Activated CD4-positive, alpha-beta memory T cell treated with anti-CD3 and anti-CD28 coated beads for 36 hours (primary cell): ENCODE data around the gene RNF13. TPM values are rescaled to one million over a fixed set of nuclear protein-coding genes. Genes with fewer than 3 reads are reported as not detected.
"Not testable (repeated sequence)": the region's sequence is repeated elsewhere in the genome, so short reads cannot be mapped to it uniquely, and the experiment has no call there.

Experiments used
- CTCF ChIA-PET: fragments of 350-600 bp; sonication (Branson Sonifier 250); formaldehyde crosslinking; loops from one replicate; lab custom pipeline; 2021; ENCODE audit warnings: antibody characterized with exemption, inconsistent platforms; lab: Charles Lee
- POLR2A ChIA-PET: fragments of 350-600 bp; sonication (Branson Sonifier 250); formaldehyde crosslinking; loops from one replicate; lab custom pipeline; 2021; ENCODE audit warnings: antibody characterized with exemption; lab: Charles Lee
- DNase-seq: peaks from one replicate; pipeline ENCODE4 v3.0.0-alpha.2; 2020
- H3K27ac Mint-ChIP-seq: one replicate; pipeline ENCODE4 v1.8.0; 2021; ENCODE audit warnings: mixed read lengths
- H3K27me3 Mint-ChIP-seq: one replicate; pipeline ENCODE4 v1.8.0; 2021; ENCODE audit warnings: mixed read lengths
- H3K36me3 Mint-ChIP-seq: one replicate; pipeline ENCODE4 v1.8.0; 2021; ENCODE audit warnings: mixed read lengths
- H3K4me1 Mint-ChIP-seq: one replicate; pipeline ENCODE4 v1.8.0; 2021; ENCODE audit warnings: low read depth, mixed read lengths
- H3K4me3 Mint-ChIP-seq: one replicate; pipeline ENCODE4 v1.8.0; 2021; ENCODE audit warnings: mild to moderate bottlenecking, mixed read lengths
- H3K9me3 Mint-ChIP-seq: one replicate; pipeline ENCODE4 v1.8.0; 2021; ENCODE audit warnings: mixed read lengths
- intact Hi-C: fragments of 100-400 bp; cut with micrococcal nuclease; formaldehyde crosslinking; loops from one replicate; pipeline ENCODE4 v1.15.1; 2023
- total RNA-seq, 2 experiments: library from RNA; stranded (reverse); gene quantifications; one replicate each; pipeline ENCODE4 v1.2.3, GENCODE V29; 2021

Gene RNF13
- total RNA-seq, 2 experiments from 2014 or later, result 29.4 to 31.5 TPM

GRCh38 chr3:149902498-149903139, 89.6 kb downstream of the RNF13 start:
- H3K9me3 Mint-ChIP-seq, result no peaks in the 10 kb centered on the region
- DNase-seq, result no peak
- no peak overlapping the region for H3K4me3 Mint-ChIP-seq
- ChIA-PET POLR2A (no interaction called here), CTCF (interaction anchor here (1.0 kb wide), 1 partner anchor 23 kb away, joined by 3 read pairs; no protein-coding TSS in a partner anchor)
- peaks cover 13% of the 10 kb centered on the region for H3K36me3 Mint-ChIP-seq
- no peaks in the 10 kb centered on the region for H3K27me3 Mint-ChIP-seq
- H3K4me1 Mint-ChIP-seq, result no peaks in the 10 kb centered on the region
- H3K27ac Mint-ChIP-seq, result no peak overlapping the region
- intact Hi-C loops, result no loop called here

GRCh38 chr3:149906036-149906435, 93.0 kb downstream of the RNF13 start:
- intact Hi-C loops, result no loop called here
- CTCF ChIA-PET, result interaction anchor here (0.6 to 0.9 kb wide), 2 partner anchors 12 to 90 kb away, joined by 3 read pairs; no protein-coding TSS in a partner anchor
- H3K4me3 Mint-ChIP-seq, result no peak overlapping the region
- H3K27ac Mint-ChIP-seq, result no peak overlapping the region
- H3K4me1 Mint-ChIP-seq, result no peaks in the 10 kb centered on the region
- H3K9me3 Mint-ChIP-seq, result no peaks in the 10 kb centered on the region
- POLR2A ChIA-PET, result no interaction called here
- no peaks in the 10 kb centered on the region for H3K27me3 Mint-ChIP-seq
- DNase-seq, result no peak
- peaks cover 7% of the 10 kb centered on the region for H3K36me3 Mint-ChIP-seq

GRCh38 chr3:149908424-149908957, 95.5 kb downstream of the RNF13 start:
- peaks cover 8% of the 10 kb centered on the region for H3K36me3 Mint-ChIP-seq
- no peaks in the 10 kb centered on the region for H3K27me3 Mint-ChIP-seq
- no peak for DNase-seq
- POLR2A ChIA-PET, result no interaction called here
- intact Hi-C loops, result no loop called here
- H3K4me1 Mint-ChIP-seq, result no peaks in the 10 kb centered on the region
- H3K9me3 Mint-ChIP-seq, result no peaks in the 10 kb centered on the region
- no peak overlapping the region for H3K4me3 Mint-ChIP-seq
- no peak overlapping the region for H3K27ac Mint-ChIP-seq
- CTCF ChIA-PET, result no interaction called here

GRCh38 chr3:149909923-149910322, 96.9 kb downstream of the RNF13 start:
- no peak overlapping the region for H3K27ac Mint-ChIP-seq
- H3K36me3 Mint-ChIP-seq, result peaks cover 11% of the 10 kb centered on the region
- ChIA-PET POLR2A (interaction anchor here (0.5 kb wide), 1 partner anchor 15 kb away, joined by 3 read pairs; no protein-coding TSS in a partner anchor), CTCF (no interaction called here)
- intact Hi-C loops, result no loop called here
- no peak overlapping the region for H3K4me3 Mint-ChIP-seq
- H3K4me1 Mint-ChIP-seq, result no peaks in the 10 kb centered on the region
- no peaks in the 10 kb centered on the region for H3K9me3 Mint-ChIP-seq
- DNase-seq, result no peak
- no peaks in the 10 kb centered on the region for H3K27me3 Mint-ChIP-seq

- ChIA-PET CTCF (no interaction called here), POLR2A (no interaction called here)
- no peak for DNase-seq
- H3K27ac Mint-ChIP-seq, result no peak overlapping the region
- H3K4me1 Mint-ChIP-seq, result no peaks in the 10 kb centered on the region
- peaks cover 32% of the 10 kb centered on the region for H3K36me3 Mint-ChIP-seq
- H3K4me3 Mint-ChIP-seq, result no peak overlapping the region
- H3K27me3 Mint-ChIP-seq, result no peaks in the 10 kb centered on the region
- intact Hi-C loops, result no loop called here
- H3K9me3 Mint-ChIP-seq, result no peaks in the 10 kb centered on the region
Observed at GRCh38 chr3:149917124-149917667, 104.2 kb downstream of the RNF13 start.

GRCh38 chr3:149919509-149919908, 106.5 kb downstream of the RNF13 start:
- POLR2A ChIA-PET, result no interaction called here

GRCh38 chr3:149920119-149920518, 107.1 kb downstream of the RNF13 start:
- intact Hi-C loops, result no loop called here
- no peak overlapping the region for H3K4me3 Mint-ChIP-seq
- H3K9me3 Mint-ChIP-seq, result no peaks in the 10 kb centered on the region
- ChIA-PET POLR2A (no interaction called here), CTCF (no interaction called here)
- no peaks in the 10 kb centered on the region for H3K27me3 Mint-ChIP-seq
- H3K27ac Mint-ChIP-seq, result no peak overlapping the region
- no peaks in the 10 kb centered on the region for H3K4me1 Mint-ChIP-seq
- DNase-seq, result no peak
- H3K36me3 Mint-ChIP-seq, result peaks cover 28% of the 10 kb centered on the region

More at GRCh38 chr3:149919509-149919908, 106.5 kb downstream of the RNF13 start:
- intact Hi-C loops, result no loop called here
- Mint-ChIP-seq H3K4me3 (no peak overlapping the region), H3K9me3 (no peaks in the 10 kb centered on the region), H3K27ac (no peak overlapping the region), H3K36me3 (peaks cover 28% of the 10 kb centered on the region), H3K4me1 (no peaks in the 10 kb centered on the region), H3K27me3 (no peaks in the 10 kb centered on the region)
- CTCF ChIA-PET, result no interaction called here
- DNase-seq, result no peak

GRCh38 chr3:149933008-149933407, 120.0 kb downstream of the RNF13 start:
- Mint-ChIP-seq H3K9me3 (peaks cover 14% of the 10 kb centered on the region), H3K4me3 (no peak overlapping the region), H3K4me1 (peaks cover 11% of the 10 kb centered on the region), H3K36me3 (peaks cover 23% of the 10 kb centered on the region), H3K27ac (no peak overlapping the region), H3K27me3 (no peaks in the 10 kb centered on the region)
- ChIA-PET CTCF (interaction anchor here (0.8 kb wide), 1 partner anchor 34 kb away, joined by 4 read pairs; no protein-coding TSS in a partner anchor), POLR2A (no interaction called here)
- no peak for DNase-seq
- intact Hi-C loops, result loop anchor here (10.0 kb wide), 1 partner anchor 562 kb away; no protein-coding TSS in a partner anchor

- Mint-ChIP-seq H3K4me1 (peaks cover 12% of the 10 kb centered on the region), H3K27ac (no peak overlapping the region), H3K9me3 (peaks cover 14% of the 10 kb centered on the region), H3K27me3 (no peaks in the 10 kb centered on the region), H3K36me3 (peaks cover 20% of the 10 kb centered on the region), H3K4me3 (no peak overlapping the region)
- ChIA-PET CTCF (no interaction called here), POLR2A (no interaction called here)
- DNase-seq, result no peak
- intact Hi-C loops, result loop anchor here (10.0 kb wide), 1 partner anchor 561 kb away; no protein-coding TSS in a partner anchor
Observed at GRCh38 chr3:149933858-149934257, 120.8 kb downstream of the RNF13 start.

GRCh38 chr3:149934524-149934923, 121.5 kb downstream of the RNF13 start:
- Mint-ChIP-seq H3K36me3 (peaks cover 19% of the 10 kb centered on the region), H3K27me3 (no peaks in the 10 kb centered on the region), H3K9me3 (peaks cover 14% of the 10 kb centered on the region), H3K27ac (no peak overlapping the region), H3K4me3 (no peak overlapping the region), H3K4me1 (peaks cover 18% of the 10 kb centered on the region)
- intact Hi-C loops, result loop anchor here (10.0 kb wide), 1 partner anchor 560 kb away; no protein-coding TSS in a partner anchor
- ChIA-PET CTCF (interaction anchor here (4.6 kb wide), 1 partner anchor 249 kb away, joined by 52 read pairs; no protein-coding TSS in a partner anchor), POLR2A (no interaction called here)
- DNase-seq, result no peak

- intact Hi-C loops, result loop anchor here (1.0 to 10.0 kb wide), 3 partner anchors 30 to 558 kb away; no protein-coding TSS in a partner anchor
- H3K4me1 Mint-ChIP-seq, result peaks cover 19% of the 10 kb centered on the region
- H3K4me3 Mint-ChIP-seq, result no peak overlapping the region
- H3K27ac Mint-ChIP-seq, result no peak overlapping the region
- H3K36me3 Mint-ChIP-seq, result peaks cover 13% of the 10 kb centered on the region
- ChIA-PET CTCF (interaction anchor here (0.8 to 4.6 kb wide), 17 partner anchors 10 to 286 kb away, joined by 3 to 52 read pairs (median 5); partner anchors contain the start of gene PFN2), POLR2A (no interaction called here)
- no peaks in the 10 kb centered on the region for H3K27me3 Mint-ChIP-seq
- peak; percentile 50 for DNase-seq
- peaks cover 11% of the 10 kb centered on the region for H3K9me3 Mint-ChIP-seq
Observed at GRCh38 chr3:149936812-149937230, 123.8 kb downstream of the RNF13 start.

GRCh38 chr3:149938392-149939055, 125.5 kb downstream of the RNF13 start:
- CTCF ChIA-PET, result interaction anchor here (0.6 to 4.6 kb wide), 5 partner anchors 32 to 488 kb away, joined by 3 to 52 read pairs (median 11); partner anchors contain the start of gene PFN2
- H3K9me3 Mint-ChIP-seq, H3K27ac Mint-ChIP-seq, DNase-seq, H3K27me3 Mint-ChIP-seq, POLR2A ChIA-PET, H3K4me3 Mint-ChIP-seq: not testable (repeated sequence)
- Mint-ChIP-seq H3K36me3 (peaks cover 22% of the 10 kb centered on the region), H3K4me1 (peaks cover 26% of the 10 kb centered on the region)
- intact Hi-C loops, result loop anchor here (10.0 kb wide), 1 partner anchor 556 kb away; no protein-coding TSS in a partner anchor
